ENCODE data around the gene TGIF2.

Gene TGIF2

GRCh38 chr20:36582821-36583220 is 9.4 kb downstream of the TGIF2 start:
- H3K27ac ChIP-seq = no peak overlapping the region
- no peak overlapping the region for H3K4me2 ChIP-seq
- H3K27me3 ChIP-seq (ENCODE audit: insufficient read depth, low read depth) = no peaks in the 10 kb centered on the region
- H3K79me2 ChIP-seq (ENCODE audit: insufficient read depth, low read depth) = peaks cover 17% of the 10 kb centered on the region
- no peak for TF ChIP-seq CTCF (conservative IDR thresholded peaks at IDR 0.05; ENCODE audit: low read depth, low read length)
- no peak overlapping the region for H3K9ac ChIP-seq
- H3K36me3 ChIP-seq (ENCODE audit: insufficient read depth) = no peaks in the 10 kb centered on the region
- no peak overlapping the region for H2AFZ ChIP-seq (ENCODE audit: low read depth)
- H4K20me1 ChIP-seq (ENCODE audit: insufficient read depth) = peaks cover 5% of the 10 kb centered on the region
- peaks cover 23% of the 10 kb centered on the region for H3K4me1 ChIP-seq (ENCODE audit: low read depth, poor library complexity, severe bottlenecking)
- H3K4me3 ChIP-seq (IDR thresholded peaks at IDR 0.05; ENCODE audit: insufficient read depth, low read depth, low read length) = no peak overlapping the region

- no peak overlapping the region for H3K27ac ChIP-seq
- no peak for TF ChIP-seq CTCF (conservative IDR thresholded peaks at IDR 0.05; ENCODE audit: low read depth, low read length)
- H3K4me1 ChIP-seq (ENCODE audit: low read depth, poor library complexity, severe bottlenecking) = peaks cover 19% of the 10 kb centered on the region
- no peak overlapping the region for H3K4me3 ChIP-seq (IDR thresholded peaks at IDR 0.05; ENCODE audit: insufficient read depth, low read depth, low read length)
- no peak overlapping the region for H2AFZ ChIP-seq (ENCODE audit: low read depth)
- no peaks in the 10 kb centered on the region for H3K27me3 ChIP-seq (ENCODE audit: insufficient read depth, low read depth)
- H3K4me2 ChIP-seq = no peak overlapping the region
- H3K79me2 ChIP-seq (ENCODE audit: insufficient read depth, low read depth) = peaks cover 5% of the 10 kb centered on the region; the same call in 1 of the 2 replicates
- H3K9ac ChIP-seq = no peak overlapping the region
- no peaks in the 10 kb centered on the region for H4K20me1 ChIP-seq (ENCODE audit: insufficient read depth)
- H3K36me3 ChIP-seq (ENCODE audit: insufficient read depth) = no peaks in the 10 kb centered on the region
Measured at GRCh38 chr20:36584018-36584481, 10.7 kb downstream of the TGIF2 start.

- no peak overlapping the region for H3K4me3 ChIP-seq (IDR thresholded peaks at IDR 0.05; ENCODE audit: insufficient read depth, low read depth, low read length)
- no peak for TF ChIP-seq CTCF (conservative IDR thresholded peaks at IDR 0.05; ENCODE audit: low read depth, low read length)
- no peak overlapping the region for H3K4me2 ChIP-seq
- no peaks in the 10 kb centered on the region for H4K20me1 ChIP-seq (ENCODE audit: insufficient read depth)
- H3K36me3 ChIP-seq (ENCODE audit: insufficient read depth) = no peaks in the 10 kb centered on the region
- H2AFZ ChIP-seq (ENCODE audit: low read depth) = no peak overlapping the region
- H3K27me3 ChIP-seq (ENCODE audit: insufficient read depth, low read depth) = no peaks in the 10 kb centered on the region
- H3K4me1 ChIP-seq (ENCODE audit: low read depth, poor library complexity, severe bottlenecking) = peaks cover 19% of the 10 kb centered on the region
- no peaks in the 10 kb centered on the region for H3K79me2 ChIP-seq (ENCODE audit: insufficient read depth, low read depth)
- H3K27ac ChIP-seq = no peak overlapping the region
- H3K9ac ChIP-seq = no peak overlapping the region
Measured at GRCh38 chr20:36585410-36586125, 12.2 kb downstream of the TGIF2 start.

GRCh38 chr20:36587388-36588070 is 14.1 kb downstream of the TGIF2 start:
- no peak overlapping the region for H3K4me3 ChIP-seq (IDR thresholded peaks at IDR 0.05; ENCODE audit: insufficient read depth, low read depth, low read length)
- TF ChIP-seq CTCF (conservative IDR thresholded peaks at IDR 0.05; ENCODE audit: low read depth, low read length) = no peak
- H4K20me1 ChIP-seq (ENCODE audit: insufficient read depth) = no peaks in the 10 kb centered on the region
- no peak overlapping the region for H2AFZ ChIP-seq (ENCODE audit: low read depth)
- H3K79me2 ChIP-seq (ENCODE audit: insufficient read depth, low read depth) = no peaks in the 10 kb centered on the region
- H3K27ac ChIP-seq = no peak overlapping the region
- H3K27me3 ChIP-seq (ENCODE audit: insufficient read depth, low read depth) = no peaks in the 10 kb centered on the region
- H3K4me2 ChIP-seq = no peak overlapping the region
- H3K36me3 ChIP-seq (ENCODE audit: insufficient read depth) = peaks cover 3% of the 10 kb centered on the region; the same call in 1 of the 2 replicates
- H3K9ac ChIP-seq = no peak overlapping the region
- H3K4me1 ChIP-seq (ENCODE audit: low read depth, poor library complexity, severe bottlenecking) = peaks cover 4% of the 10 kb centered on the region
